GM18508 (cell line): ENCODE data around the gene TSR3.

Experiments used
- ATAC-seq: cut with Tn5 transposase; IDR thresholded peaks from one replicate; pipeline ENCODE4 v1.9.1; 2021; ENCODE audit warnings: moderate number of reproducible peaks; ENCODE audit not compliant: insufficient read depth, unreplicated experiment

The TSR3 gene

DNA sequence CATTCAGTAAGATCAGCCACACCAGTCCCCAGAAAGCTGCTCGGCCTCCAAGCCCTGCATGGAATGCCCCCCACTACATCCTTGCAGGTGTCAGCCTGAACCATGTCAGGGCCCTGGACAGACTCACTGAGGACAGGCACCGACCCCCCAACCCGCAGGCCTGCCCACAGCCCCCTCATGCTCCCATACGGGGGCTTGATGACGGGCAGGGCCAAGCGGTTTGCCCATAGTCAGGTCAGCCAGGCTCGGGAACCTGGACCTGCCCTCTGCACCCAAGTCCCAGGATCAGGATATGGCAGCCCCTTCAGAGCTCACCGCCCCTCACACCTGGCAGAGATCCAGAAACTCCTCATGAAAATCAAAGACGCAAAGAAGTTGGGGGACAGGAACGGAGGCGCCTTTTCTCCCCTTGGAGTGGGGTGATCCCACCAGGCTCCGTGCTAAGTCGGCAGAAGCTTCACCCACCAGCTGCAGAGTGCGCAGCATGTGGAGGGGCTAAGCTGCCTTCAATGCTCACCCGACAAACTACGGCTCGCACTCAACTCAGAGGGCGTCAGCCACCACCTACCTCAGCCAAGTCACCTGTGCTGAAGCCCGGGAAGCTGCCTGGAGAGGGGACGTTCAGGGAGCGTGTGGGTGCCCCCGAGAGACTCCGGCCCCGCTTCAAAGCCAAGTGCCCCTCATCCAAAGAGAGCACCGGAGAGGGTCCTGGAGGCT lies 26.6 kb upstream of the TSR3 start:
- ATAC-seq, result no peak

DNA sequence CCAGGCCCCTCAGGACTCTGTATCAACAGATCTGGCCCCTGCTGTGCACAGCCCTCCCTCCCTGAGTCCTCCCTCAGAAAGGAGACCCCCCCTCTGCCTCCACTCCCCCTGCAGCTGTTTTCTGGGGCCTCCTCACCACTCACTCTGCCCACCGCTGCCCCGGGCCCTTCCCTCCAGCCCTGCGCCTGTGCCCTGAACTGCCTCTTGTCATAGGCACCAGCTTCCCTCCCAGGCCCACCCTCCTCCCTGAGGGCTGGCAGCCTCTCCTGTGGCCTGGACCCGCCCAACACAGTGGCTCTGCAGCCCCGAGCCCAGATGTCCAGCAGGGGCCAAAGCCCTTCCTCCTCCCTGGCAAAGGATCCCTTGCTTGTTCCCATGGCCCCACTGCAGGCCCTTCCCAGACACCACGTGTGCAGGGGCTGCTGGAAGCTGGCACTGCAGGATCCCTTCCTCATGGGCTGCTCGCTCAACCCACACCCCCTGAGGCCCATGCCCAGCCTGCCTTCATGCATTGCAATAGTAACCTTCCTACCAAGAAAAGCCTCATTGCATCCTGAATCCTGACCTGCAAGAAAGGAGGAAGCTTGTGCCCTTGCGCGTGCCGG lies 25.8 kb upstream of the TSR3 start:
- no peak for ATAC-seq

DNA sequence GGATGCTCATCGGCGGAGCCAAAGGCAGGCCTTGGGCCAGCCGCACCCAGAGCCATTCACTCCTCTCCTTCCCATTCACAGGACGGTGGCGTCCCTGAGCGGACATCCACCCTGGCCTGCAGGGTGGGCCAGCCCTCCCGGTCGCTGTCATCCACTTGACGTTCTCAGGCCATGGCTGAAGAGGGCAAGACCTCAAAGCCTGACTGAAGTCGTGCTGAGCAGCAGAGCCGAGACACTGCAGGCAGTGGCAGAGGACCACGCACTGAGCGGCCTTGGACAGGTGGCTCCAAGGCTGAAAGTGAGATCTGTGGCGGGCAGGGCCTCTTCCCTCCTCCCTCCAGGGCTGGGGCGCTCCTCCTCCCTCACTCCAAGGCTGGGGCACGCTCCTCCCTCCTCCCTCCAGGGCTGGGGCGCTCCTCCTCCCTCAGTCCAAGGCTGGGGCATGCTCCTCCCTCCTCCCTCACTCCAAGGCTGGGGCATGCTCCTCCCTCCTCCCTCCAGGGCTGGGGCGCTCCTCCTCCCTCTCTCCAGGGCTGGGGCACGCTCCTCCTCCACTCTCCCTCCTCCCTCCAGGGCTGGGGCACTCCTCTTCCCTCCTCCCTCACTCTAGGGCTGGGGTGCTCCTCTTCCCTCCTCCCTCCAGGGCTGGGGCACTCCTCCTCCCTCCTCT lies 24.2 kb upstream of the TSR3 start:
- no peak for ATAC-seq

DNA sequence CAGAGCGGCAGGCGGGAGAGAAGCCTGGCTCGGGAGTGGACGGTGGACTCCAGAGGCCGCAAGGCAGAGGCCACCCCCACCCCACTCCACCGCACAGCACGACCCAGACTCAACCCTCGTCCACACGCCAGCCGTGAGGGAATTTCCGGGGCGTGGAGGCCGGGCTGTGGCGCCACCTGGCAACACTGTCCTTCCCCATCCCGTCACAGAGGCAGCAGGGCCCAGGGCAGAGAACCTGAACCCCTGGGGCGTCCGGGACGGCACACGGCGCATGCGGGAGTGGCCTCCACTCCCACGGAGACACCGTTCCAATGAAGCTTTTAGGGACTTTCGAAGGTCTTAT lies 23.6 kb upstream of the TSR3 start:
- ATAC-seq, result no peak

DNA sequence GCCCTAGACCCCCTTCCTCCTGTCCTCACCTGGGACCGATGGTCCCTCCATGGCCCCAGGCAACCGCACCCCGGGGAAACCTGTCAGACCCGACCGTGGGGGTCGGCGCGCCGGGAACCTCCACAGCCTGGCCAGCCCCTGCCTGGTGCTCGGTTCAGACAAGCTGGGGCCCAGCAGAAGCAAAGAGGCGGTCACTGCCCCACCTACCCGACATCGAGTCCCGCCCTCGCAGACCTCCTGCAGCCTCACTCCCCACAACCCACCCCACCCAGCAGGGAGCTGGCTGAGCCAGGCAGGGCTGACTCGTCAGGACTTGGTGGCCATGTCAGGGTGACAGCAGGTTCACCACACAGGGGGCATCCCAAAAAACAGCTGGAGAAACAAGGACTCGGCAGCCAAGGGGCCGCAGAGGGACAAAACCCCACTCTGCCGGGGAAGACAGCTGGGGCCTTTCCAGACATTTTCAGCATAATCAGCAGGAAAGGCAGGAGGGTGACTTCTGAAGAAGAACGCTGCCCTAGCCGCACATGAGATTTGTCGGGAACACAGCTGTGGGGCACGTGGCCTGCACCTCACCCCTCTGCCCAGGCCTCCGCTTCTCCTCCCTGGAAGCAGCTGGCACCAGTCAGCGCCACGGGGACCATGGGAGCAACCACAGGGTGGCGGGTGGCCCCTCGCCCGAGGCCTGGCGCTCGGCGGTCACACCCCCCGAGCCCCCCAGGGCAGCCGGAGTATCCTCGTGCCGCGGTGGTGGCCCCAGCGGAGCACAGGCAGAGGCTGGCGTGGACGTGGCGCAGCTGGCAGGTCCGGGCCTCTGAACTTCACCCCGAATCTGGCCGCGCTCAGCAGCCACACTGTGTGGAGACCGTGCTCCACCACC lies 23.0 kb upstream of the TSR3 start:
- ATAC-seq, result no peak

DNA sequence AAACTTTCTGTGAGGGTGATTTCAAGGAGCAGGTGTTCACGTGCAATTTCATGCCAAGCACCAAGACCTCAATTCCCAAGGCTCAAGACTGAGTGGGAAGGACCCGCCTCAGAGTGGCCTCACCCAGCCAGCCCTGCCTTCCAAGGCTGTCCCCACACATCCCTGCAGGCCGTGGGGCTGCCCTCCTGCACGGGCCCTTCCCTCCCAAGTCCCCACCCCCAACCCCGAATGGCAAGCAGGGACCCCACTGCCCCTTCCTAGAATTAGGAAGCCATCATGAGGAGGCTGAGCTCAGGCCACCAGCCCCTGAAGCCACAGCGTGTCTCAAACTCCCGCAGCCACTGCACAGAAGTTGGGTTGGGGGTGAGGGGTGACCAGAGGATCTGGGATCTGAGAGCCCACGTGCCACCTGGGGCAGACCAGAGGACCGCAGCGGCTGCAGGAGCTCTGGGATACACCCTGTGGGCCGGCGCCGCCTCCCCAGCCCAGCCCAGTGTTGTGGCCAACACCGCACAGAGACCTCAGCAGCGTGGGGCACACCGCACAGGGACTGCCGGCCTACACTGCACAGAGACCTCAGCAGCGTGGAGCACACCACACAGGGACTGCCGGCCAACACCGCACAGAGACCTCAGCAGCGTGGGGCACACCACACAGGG lies 20.7 kb upstream of the TSR3 start:
- ATAC-seq, result no peak

DNA sequence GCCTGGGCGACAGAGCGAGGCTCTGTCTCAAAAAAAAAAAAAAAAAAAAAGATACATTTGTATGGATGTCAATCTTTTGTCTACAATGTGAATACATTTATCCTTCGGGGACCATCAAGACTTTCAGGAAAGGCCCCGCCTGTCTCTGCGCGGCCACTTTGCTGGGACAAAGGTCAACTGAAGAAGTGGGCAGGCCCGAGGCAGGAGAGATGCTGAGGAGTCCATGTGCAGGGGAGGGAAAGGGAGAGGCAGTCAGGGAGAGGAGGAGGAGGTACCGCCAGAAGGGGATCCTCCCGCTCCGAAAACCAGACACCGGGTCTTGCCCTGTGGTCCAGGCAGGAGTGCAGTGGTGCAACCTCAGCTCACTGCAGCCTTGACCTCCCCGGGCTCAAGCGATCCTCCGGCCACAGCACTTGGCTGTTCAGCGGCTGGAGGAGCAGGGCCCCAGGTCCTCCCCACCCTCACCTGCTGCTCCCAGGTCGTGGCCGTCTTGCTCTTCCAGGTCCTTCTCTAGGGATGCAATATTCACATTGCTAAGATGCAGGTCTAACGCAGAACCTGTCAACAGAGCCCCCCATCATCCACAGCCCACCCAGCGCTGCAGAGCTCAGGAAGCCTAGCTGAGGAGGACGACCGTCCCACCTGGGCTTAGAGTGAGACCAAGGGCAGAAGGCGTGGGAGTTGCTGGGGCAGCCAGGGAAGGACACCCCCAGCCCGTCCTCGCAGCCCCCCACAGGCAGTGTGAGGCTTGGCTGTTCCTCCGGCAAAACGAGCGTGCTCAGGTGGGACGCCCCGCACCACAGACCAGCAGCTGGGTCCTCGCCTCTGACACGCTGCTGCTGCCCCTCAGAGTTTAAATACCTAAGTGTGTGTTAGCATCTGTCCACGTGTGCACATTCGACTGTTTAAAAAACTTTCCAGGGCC lies 19.6 kb upstream of the TSR3 start:
- ATAC-seq, result no peak

DNA sequence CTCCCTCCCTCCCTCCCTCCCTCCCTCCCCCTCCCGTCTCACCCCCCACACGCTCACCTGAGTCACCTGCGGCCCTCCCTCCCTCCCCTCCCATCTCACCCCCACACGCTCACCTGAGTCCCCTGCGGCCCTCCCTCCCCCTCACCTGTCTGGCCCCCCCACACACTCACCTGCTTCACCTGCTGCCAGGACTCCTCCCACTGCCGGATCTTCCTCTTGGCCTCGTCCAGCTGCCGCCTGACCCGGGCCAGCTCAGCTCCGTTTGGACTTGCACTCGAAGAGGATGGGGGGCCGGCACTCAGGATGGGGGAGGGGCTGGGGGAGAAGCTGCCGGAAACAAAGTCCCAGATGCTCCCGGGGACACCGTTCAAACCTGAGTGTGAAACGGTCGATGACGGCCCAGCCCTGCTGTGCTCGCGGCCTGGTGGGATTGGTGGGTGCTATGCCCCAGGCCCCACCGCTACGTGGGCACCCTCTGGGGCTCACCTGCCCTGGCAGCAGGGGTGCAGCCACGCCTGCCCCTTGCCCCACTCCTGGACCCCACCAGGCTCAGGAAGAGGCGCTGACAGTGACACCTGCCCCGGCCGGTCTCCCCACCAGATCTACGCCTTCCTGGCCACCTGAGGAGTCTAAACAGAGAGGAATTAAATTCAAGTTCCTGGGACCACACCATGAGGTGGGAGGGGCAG lies 16.0 kb upstream of the TSR3 start:
- no peak for ATAC-seq

DNA sequence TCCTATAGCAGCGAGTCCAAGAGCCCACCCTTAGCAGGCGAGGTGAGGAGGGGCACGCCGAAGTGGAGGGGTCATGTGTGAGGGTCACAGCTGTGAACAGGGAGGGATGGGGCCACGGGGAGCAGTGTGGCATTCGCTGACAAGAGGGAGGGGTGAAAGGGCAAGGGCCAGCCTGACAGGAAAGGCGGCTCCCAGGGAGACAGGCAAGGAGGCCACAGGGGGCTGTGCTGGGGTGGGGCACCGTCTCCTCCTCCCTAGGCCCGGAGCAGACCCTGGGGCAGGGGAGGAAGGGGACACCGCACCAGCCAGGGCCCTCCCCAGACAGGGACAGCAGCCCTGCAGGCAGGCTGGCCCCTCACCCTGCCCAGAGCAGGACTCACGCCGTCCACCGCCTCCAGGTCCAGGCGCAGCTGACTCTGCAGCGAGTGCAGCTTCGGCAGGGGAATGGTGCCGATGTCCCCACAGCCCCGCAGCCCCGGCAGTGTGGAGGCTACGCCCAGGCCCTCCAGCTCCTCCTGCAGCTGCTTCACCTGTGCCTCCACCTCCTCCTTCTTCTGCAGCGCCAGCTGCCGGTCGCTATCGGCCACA lies 15.1 kb upstream of the TSR3 start:
- no peak for ATAC-seq

DNA sequence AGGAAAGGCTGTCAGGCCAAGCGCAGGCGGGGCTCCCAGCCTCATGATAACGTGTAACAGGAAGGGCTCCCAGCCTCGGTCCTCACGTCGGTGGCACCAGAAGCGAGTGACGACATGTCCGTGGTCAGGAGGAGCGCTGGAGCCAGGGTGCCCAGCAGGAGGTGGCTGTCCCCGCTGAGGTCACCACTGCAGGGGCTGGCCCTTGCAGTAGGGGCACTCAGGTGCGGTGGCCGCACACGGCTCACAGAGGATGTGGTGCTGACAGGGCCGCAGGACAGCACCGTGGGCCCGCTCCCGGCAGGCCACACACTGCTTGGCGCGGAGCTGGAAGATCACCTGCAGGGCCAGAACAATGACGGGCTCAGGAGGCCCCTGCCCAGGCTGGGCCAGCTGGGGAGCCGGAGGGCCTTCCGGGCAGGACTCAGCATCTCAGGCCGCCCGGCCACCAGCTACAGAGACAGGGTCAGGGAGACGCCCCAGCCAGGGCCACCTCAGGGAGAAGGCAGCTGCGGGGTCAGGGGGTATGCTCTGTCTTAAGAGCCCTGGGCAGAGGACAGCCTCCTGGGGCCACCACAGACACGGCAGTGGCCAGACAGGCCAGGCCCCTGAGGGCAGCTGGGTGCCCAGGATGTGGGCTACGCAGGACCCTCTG lies 14.5 kb upstream of the TSR3 start:
- ATAC-seq, result no peak

DNA sequence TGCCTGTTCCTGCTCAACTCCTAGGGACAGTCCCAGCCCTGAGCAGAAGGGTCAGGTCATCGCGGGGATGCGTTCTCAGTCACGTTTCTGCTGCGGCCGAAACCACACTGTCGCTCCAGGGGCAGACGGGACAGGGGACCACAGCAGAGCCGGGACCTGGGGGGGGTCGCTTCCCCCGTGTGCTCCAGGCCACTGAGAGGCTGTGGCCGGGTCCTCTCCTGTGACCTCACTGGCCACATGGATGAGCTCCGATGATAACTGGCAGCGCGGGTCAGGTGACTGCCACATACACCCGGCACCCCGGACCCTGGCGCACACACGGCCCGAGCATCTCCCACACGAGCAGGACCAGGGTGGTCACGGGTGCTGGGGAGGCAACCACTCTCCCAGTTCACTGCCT lies 12.8 kb upstream of the TSR3 start:
- ATAC-seq, result no peak

DNA sequence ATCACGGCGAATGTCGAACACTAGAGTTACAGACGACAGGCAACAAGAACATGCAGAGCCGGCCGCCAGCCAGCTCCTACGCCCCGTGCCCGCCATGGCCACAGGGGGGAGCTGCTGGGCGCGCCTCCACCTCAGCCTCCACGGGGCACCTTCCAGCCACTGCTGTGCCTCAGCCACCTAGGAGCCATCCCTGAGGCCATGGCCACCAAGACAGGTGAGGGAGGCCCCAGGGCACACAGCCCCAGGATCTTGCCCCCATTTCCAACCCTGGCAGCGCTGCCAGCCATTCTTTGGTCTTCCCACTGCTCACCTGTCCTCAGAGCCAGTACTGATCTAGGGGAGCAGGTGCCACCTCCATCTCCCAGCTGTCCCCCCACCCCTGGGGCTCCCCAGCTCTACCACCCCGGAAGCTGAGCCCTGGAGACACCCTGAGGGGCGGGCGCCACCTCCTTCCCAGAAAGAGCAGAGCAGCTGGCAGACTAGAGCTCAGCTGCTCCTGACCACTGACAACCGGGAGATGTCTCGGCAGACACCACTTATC lies 11.9 kb upstream of the TSR3 start:
- no peak for ATAC-seq

DNA sequence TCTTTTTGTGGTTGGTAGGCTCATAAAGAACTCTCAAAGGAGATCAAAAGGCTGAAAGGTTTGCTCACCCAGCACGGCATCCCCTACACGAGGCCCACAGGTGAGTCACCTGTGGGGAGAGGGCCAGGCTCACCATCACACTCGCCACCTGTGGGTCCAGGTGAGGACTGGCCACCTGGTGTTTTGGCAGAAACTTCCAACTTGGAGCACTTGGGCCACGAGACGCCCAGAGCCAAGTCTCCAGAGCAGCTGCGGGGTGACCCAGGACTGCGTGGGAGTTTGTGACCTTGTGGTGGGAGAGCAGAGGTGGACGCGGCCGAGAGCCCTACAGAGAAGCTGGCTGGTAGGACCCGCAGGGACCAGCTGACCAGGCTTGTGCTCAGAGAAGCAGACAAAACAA lies 11.1 kb upstream of the TSR3 start:
- ATAC-seq, result no peak

DNA sequence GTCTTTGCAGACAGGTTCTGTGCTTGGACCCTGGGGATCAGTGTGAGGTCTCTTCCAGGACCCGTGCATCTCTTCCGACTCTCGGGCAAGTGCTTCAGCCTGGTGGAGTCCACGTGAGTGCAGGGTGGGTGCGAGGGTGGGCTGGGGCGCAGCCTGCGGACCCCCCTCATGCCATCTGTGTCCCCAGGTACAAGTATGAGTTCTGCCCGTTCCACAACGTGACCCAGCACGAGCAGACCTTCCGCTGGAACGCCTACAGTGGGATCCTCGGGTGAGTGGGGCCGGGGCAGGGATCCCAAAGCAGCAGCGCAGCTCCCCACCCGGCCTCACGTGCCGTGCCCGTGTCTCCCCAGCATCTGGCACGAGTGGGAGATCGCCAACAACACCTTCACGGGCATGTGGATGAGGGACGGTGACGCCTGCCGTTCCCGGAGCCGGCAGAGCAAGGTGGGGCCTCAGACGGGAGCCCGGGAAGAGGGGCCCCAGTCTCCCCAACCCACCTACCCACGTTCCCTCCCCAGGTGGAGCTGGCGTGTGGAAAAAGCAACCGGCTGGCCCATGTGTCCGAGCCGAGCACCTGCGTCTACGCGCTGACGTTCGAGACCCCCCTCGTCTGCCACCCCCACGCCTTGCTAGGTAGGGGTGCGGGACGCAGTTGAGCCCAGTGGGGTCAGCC lies 10.1 kb upstream of the TSR3 start:
- no peak for ATAC-seq

DNA sequence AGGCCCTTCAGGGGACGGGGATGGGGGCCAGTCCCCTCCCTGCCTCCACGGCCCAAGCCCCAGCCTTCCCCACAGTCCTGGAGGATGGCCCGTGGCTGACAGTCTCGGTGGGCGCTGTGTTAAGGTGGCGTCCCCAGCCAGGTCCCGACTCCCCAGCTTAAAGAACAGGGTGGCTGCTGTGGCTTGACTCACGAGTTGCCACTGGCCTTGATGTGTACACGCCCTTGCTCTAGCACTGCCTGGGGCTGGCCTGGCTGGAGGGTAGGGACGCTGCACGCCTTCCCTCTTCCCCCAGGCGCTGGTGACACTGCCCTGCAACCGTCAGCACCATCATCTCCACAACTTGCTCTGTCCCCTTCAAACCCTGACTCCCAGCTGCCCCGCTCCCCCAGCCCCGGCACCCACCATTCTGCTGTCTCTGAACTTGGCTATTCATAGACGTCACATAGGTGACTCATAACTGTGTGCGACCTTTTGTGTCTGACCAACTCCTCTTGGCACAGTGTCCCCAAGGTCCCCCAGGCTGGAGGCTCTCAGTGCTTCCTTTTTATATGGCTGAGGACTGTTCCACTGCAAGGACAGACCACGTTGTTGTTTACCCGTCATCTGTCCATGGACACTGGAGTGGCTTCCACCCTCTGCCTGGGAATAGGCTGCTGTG lies 6.4 kb upstream of the TSR3 start:
- no peak for ATAC-seq

DNA sequence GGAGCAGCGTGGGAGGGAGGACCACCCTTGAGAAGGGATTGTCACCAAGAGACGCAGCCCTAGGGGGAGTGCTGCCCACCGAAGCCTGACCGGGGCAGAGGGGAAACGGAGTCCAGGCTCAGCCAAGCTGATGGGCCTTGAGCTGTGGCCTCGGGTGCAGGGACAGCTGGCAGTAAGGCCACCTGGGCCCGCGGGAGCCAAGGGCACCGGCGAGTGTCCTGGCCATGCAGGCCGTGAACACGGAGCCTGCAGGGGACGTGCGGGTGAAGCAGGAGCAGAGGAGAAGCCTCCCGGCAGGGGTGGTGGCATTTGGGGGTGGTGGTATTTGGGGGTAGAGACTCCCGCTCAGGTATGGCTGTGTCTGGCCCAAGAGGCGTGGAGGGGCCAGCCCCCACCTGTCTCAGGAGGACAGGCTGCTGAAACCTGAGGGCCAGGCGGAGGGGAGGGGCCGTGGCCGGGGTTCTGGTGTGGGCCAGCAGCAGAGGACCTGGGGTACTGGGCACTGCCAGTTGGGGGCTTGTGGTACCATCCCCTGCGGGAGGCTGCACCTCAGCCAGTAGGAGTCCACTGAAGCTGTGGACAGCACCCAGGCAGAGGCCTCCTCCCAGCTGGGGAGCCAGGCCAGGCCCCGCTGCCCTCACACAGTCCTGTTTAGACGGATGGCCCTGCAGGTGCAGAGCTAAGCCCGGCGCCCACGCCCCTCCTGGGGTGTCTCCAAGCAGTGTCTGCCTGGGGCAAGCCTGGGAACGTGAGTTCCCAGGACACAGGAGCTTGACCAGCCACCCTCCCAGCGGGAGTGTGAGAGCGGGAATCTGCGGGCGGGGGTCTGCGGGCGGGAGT lies 4.6 kb upstream of the TSR3 start:
- ATAC-seq, result no peak
